GM18868 (cell line): ENCODE results near the gene LGALS9B.
"Not testable (repeated sequence)": the region's sequence is repeated elsewhere in the genome, so short reads cannot be mapped to it uniquely, and the experiment has no call there.

Experiments
- ATAC-seq: cut with Tn5 transposase; IDR thresholded peaks from one replicate; pipeline ENCODE4 v1.9.1; 2021; ENCODE audit warnings: mild to moderate bottlenecking, moderate library complexity; ENCODE audit not compliant: unreplicated experiment

Gene LGALS9B

DNA sequence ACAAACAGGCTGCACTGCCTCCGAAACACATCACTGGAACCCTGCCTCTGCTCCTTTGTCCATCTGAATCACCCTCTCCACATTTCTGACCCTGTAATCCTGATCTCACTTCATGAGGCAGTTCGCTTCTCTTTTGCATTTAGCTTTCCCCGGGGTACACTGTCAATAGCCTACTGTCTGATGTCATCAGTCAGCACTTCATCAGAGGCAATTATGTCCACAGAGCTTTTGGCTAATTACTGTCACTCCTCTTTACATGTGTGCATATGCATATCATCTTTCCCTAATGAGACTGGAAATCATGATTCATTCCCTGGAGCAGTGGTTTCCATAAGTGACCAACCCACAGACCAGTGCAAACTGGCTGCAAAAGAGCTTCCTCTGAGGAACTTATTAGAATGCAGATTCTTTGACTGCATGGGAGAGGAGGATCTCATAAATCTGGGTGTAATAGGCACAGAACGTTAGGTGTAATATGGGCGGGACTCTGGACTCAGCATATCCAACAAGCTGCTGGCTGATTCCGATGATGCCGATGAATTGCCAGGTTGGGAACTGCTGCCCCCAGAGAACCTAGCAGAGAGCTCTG is 49.8 kb downstream of the LGALS9B start:
- not testable (repeated sequence) for ATAC-seq

GRCh38 chr17:20416381-20416911 is 50.9 kb downstream of the LGALS9B start:
- not testable (repeated sequence) for ATAC-seq

DNA sequence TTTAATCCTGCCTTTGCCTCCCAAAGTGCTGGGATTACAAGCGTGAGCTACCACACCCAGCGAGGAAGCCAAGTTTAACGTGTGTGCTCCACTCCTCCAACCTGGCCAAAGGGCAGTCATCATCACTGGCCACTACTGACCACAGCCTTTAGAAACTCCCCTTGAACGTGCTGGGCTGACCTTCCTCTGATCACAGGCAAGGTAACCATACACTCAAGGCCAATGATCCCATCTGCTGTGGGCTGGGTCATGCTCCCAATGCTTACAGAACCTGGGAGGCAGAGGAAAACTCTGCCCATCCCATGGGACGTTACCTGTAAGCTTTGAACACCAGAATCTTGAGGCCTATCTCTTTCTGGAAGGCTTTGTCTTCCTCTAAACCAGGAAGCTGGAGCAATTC is 51.9 kb downstream of the LGALS9B start:
- ATAC-seq: not testable (repeated sequence)

GRCh38 chr17:20401306-20402022 is 65.9 kb downstream of the LGALS9B start:
- not testable (repeated sequence) for ATAC-seq

DNA sequence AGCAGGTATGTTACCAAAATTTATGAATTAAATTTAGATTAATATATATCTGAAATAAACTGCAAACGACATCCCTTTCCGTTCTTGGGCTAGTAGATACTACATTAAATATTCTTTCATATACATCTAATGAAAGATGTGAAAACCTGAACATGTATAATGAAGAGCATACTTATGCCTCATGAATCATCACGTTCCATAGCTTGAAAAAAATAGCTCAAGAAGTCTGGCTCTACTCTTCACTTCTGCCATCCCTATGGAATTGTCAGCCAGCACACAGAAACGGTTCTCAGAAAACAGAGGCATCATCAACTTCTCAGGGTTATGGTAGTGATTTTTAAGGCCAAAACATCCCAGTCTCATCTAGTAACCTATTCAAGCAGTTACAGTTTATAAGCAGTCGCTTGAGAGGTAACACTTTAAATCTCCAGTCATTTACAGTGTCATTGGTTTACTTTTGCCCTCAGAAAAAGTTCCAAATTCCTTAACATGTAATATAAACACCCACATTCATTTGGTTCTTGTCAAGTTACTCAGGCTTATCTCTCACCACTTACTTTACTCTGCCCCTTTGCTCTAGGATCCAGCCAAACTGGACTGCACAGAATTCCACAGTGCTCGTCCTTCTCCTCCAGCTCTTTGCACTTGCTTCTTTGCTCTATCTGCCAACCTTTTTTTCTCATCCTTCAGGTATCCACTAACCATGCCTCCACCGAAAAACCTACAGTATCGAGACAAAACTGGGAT is 66.6 kb downstream of the LGALS9B start:
- not testable (repeated sequence) for ATAC-seq
